NCI-H128 (cell line): Measurements from ENCODE around the gene CINP.

Source experiments
- DNase-seq: peaks from one replicate; lab custom pipeline; 2025; ENCODE audit not compliant: unreplicated experiment; lab: John Stamatoyannopoulos, UW

CINP gene

DNA sequence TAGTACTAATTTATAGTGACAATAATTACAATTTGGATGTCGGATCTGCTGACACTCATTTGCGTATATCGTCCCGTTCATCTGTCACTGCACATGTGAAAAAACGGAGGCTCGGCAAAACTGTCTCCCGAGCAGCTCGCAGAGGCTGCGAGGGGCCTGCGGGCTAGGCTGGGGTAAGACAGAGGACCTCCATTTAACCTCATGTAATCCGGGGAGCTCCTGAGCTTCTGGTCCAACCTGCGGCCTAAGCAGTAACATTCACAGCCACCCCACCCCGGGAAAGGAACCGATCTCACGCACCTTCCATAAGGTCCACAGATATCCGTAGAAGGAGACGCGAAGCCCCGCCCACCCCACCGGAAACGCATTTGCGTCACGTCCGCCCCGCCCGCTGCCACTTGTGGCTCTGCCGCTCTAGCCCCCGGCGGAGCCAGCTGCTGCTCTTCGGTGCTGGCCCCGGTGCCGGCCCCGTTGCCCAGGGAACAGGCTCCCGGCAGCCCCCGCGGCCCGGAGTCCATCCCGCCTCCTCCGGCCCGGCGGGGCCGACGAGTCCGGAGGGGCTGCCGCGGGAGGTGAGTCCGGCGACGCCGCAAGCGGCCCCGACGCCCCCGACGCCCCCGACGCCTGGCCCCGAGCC lies at the start of gene CINP, which contains the start of gene TECPR2:
TSS of gene CINP (minus strand) at position 346 of the 637 bp plus-strand sequence. CDS start at position 307, 39 bp downstream.
TSS of gene TECPR2 (plus strand) at position 397 of the 637 bp plus-strand sequence. CDS start 13,781 bp downstream, outside the sequence.
- peak; percentile 94 for DNase-seq

DNA sequence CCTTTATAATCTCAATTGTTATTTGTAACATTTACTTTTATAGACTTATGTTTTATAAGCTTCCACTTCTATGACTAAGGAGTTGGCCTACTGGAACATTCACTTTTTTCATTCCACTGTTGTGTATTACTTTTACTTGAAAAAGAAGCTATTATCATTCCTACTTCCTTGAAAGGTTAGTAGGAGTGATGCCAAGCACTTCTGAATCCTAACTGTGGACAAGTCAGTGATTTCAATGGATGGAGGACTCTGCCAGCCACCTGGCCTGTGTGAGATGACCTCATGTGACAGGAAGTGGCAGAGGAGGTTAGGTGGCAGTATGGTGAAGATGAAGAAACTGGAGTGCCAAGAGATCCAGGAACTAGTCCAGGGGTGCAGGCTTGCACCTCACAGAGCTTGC lies 46.0 kb upstream of the CINP start:
- no peak for DNase-seq

DNA sequence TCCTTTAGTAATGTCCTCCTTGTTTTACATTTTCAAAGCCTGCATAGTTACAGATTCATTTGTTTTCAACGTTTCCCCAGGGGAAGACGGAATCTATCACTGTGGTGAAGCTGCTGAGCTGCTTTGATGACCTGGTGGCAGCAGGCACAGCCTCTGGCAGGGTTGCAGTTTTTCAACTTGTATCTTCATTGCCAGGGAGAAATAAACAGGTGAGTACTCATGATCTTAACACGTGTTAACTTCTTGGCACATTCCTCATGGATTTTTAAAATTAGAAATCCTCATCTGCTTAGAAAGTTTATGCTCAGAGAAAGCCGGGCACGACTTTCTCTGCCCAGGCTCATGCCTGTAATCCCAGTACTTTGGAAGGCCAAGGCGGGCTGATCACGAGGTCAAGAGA lies 44.6 kb upstream of the CINP start:
- DNase-seq: no peak

DNA sequence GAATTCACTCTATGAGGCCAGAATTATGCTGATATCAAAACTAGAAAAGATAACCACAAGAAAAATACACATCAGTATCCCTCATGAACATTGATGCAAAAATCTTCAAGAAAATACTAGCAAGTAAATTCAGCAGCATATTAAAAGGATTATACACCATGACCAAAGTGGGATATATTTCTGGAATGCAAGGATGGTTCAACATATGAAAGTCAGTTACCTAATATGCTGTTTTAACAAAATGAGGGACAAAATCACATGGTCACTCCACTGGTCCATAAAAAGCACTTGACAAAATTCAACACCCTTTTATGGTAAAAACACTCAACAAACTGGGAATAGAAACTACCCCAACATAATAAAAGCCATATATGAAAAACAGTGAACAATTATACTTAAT lies 40.3 kb upstream of the CINP start:
- DNase-seq: no peak

DNA sequence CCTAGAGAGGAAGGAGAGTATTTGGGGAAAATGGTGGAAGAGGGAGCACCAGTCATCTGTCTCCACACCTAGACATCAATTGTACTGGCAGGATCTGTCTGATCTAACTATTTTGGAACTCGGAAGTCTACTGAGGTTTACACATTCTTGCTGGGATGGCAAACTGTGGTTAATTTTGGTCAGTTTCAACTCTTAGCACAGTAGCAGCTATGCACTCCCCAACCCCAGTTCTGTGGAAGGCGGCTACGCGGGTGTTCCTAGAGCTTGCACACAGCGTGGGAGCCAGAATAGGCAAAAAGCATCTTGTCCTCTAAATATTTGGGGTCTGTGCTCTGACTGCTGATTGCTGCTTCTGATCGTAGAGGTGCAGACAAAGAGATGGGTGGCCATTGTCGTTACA lies 33.8 kb upstream of the CINP start:
- DNase-seq: no peak

DNA sequence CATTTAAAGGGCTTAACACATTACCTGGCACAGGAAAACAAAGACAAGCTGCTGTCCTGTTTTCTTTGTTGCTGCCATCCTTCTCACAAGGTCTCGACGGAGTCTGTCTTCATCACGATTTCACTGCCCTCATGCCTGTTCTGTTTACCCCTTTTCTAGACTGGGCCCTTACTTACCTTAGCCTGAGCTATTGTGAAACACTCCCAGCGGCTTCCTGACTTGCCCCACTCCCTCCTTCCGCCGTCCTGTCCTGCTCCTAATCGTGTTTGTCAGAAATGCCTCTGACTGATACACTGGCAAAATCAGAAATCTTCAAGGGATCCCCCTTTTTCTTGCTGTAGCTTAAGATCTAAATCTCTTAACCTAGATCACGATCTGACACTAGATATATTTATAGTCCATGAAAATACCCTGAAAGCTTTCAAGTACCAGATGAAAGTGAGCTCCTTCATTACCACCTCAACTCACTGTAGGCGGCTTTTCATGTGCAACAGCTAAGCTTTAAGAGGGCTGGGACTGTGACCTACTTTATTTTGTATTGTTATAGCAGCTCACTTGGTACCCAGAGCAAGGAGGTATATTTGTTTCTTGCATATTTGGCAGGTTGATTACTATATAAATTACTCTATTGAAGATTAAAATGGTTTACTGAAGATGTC lies 32.2 kb upstream of the CINP start:
- DNase-seq: no peak

DNA sequence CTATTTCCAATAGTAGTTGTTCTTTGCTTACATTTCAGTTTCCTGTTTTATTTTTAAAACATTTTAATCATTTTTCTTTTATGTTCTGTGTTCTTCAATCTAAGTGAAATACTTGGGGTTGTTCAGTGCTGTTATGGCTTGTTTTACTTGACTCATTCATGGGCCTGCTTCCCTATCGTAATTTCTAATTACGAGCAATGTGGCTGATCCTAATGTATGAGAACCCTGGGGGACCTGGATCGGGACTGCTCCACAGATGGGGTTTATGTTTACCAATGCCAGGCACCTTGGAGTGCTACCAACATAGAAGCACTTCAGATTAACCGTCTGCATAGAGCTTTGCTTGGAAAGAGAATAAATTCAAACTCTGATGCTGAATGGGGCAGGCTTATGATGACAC lies 29.8 kb upstream of the CINP start:
- no peak for DNase-seq

DNA sequence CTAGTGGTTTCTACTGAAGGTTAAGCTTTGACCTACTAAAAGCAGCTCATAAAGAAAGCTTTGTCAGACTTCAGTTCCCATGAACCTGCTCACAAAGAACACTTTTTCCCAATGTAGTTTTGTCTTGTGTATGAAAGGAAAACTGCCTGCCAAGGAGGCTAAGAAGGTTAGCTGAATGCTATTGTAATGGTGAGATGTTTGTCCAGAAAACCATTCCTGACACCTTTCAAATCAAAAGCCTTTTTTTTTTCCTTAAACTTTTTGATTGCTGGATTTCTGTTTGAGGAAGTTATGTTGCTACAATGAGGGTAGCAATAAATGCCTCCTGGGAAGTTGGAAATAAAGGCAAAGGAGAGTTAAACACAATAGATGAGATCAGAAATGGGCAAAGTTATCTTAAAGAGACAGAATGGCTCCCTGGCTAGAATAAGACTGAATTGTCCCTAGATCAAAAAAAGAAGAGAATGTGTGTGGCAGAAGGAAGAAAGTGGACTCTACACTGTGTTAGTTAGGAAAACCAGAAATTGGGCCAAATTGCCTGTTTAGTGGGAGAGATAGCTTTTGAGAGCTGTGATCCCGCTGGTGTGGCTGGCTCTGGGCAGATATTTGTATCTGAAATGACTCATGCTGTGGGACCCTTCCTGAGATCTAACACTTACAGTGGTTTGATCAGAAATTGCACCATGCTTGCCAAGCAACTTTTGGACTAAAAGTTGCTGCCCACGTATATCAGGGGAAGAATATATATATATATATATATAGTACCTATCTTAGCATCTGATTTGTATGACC lies 27.6 kb upstream of the CINP start:
- DNase-seq: no peak

DNA sequence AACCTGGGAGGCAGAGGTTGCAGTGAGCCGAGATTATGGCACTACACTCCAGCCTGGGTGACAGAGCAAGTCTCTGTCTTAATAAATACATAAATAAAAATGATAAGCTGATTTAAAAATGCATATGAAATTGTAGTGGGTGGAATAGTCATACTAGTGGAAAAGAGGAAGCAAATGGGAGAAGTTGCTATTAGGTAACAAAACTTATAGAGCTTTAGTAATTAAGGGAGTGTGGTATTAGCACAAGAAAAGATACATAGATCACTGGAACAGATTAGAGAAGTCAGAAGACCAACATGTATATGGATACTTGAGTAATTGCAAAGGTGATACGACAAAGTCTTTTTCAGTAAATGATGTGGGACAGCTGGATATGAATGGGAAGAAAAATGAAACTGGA lies 26.6 kb upstream of the CINP start:
- DNase-seq: no peak

DNA sequence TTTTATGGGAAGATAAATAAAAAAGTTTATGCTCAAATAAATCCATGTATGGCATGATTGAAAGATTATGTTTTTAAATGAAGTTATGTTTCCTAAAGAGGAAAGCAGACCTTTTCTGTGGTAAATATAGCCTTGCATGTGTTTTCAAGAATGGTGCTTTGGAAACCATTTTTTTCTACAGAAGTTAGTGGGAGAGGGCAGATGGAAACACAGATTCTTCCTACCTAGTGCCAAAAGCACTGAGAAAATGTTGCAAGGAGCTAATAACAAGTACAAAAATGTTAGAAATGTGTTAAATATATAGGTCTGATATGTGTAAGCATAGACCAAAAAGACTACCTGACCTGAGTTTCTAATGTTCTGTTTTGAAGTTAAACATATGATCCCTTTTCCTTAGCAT lies 24.4 kb upstream of the CINP start:
- DNase-seq: no peak

DNA sequence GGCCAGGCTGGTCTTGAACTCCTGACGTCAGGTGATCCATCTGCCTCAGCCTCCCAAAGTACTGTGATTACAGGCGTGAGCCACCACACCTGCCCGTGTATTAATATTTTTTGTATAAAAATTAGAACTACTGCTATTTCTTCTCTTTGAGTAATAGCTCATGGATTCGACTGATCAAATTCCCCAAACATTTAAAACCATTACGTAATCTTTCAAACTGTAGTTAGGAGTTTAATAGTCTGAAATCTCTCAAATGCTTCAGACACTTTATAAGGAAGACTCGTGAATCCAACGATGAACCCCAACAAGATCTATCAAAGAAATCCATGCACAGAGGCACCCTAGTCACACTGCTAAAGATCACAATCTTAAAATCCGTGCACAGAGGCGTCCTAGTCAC lies 16.1 kb upstream of the CINP start:
- no peak for DNase-seq

DNA sequence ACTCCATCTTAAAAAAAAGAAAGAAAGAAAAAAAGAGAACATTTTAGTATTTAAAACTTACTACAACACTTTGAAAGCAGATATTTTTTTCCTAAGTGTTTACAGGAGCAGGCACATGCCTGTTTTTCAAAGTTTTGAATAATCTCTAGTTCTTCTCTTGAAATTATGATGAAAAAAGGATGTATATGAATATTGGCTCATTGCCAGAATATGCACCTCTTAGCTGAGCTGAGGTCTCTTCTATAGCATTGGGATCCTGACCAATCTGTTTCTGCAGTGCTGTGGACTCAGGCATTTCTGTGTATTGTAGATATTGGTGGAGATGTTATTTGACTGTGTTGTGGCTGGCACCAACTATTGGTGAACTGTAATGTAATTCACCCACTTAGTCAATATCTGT lies 15.0 kb upstream of the CINP start:
- no peak for DNase-seq

DNA sequence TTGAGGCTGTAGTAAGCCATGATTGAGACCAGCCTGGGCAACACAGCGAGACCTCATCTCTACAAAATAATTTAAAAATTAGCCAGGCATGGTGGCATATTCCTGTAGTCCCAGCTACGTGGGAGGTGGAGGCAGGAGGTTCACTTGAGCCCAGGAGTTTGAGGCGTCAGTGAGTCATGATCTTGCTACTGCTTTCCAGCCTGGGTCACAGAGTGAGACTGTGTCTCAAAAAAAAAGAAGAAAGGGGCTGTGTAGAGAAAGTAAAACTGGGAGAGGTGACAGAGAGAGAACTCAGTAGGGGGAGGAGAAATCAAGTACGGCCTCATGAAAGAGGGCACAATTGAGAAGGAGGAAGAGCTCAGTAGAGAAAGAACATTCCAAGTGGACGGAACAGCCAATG lies 12.4 kb upstream of the CINP start:
- no peak for DNase-seq

DNA sequence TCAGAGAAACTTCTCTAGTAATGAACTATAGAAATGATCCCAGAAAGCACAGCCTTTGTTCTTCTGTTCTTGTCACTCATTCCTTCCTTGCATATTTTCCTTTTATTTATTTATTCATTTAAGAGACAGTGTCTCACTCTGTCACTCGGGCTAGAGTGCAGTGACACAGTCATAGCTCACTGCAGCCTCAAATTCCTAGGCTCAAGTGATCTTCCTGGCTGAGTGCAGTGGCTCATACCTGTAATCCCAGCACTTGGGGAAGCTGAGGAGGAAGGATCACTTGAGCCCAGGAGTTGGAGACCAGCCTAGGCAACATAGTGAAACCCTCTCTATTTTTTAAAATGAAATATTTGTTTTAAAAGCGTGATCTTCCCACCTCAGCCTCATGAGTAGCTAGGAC lies 11.6 kb upstream of the CINP start:
- DNase-seq: no peak

DNA sequence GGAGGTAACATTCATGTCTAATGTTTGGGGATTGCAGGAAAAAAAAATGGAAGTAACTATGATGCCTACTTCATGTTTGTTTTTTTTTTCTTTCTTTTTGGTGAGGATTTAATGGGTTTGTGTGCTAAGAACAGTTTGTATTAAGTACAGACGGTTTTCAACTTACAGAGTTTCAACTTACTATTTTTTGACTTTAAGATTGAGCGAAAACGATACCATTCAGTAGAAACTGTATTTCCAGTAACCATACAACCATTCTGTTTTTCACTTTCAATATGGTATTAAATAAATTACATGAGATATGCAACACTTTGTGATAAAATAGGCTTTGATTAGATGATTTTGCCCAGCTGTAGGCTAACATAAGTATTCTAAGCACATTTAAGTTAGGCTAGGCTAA lies 10.4 kb upstream of the CINP start:
- no peak for DNase-seq

DNA sequence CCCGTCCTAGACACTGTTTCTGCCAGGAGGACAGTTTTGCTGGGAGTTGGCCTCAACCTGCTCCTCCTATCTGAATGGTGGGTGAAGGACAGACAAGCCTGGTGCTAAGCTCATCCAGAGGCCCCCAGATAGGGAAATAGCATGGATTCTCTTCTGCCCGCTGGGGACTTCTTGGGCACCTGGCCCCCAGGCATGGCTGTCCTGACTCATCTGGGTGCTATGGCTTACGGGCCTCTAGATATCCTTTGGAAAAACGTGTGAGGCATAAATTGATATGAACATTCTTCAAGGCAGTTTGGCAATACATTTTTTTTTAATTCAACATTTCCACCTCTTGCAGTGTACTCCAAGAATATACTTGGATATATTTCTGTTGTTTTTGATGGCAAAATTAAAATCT lies 8.7 kb upstream of the CINP start:
- no peak for DNase-seq

DNA sequence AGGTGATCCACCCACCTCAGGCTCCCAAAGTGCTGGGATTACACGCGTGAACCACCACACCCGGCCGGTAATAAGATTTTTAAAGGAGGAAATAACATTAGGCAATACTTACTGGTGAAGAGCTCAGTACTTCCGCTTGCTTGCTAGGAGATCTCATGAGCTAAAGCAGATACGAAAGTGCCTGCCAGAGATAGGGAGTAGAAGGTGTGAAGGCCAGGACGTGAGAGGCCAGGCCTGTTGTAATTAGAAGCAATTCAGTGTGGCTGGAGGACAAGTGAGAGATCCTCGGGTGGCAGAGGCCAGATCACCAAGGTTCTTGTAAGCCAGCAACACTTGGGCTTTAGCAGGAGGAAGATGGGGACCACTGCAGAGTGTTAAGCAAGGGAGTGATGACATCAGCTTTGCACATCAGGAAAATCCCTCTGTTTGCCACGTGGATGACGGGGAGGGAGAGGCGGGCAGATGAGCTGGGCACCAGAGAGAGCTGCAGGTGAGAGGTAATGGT lies 7.7 kb upstream of the CINP start:
- DNase-seq: no peak

DNA sequence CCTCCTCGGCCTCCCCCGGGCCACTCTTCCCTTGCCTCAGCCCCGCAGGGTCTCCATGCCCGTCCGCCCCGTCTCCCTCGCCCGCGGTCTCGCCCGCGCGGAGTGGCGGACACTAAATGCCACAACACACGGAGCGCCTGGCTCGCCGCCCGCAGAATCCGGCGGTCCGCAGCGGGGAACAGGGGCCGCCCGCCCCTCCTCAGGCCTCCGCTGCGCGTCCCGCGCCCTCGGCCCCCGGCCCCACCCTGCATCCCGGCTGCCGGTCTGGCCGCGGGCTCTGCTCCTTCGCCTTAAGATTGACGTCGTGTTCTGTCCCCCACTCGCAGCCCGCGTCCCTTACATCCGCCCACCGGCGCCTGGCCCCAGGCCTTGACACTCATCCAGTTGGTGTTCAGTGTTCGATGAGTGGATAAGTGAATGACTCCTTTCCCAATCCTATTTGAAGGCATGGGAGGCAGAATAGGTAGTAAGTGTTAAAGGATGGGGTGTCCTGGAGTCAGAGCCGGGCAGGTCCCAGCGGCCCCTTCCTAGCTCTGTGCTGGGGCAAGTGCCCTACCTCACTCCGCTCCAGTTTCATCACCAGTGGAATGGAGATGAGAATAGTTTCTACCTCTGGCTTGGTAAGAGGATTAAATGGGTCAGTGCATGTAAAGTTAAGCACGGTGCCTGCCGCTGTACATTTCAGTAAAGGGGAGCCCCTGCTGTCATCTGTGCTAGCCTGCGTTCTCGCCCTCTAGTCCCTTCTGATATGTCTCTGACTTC lies 673 bp upstream of the CINP start:
- no peak for DNase-seq

DNA sequence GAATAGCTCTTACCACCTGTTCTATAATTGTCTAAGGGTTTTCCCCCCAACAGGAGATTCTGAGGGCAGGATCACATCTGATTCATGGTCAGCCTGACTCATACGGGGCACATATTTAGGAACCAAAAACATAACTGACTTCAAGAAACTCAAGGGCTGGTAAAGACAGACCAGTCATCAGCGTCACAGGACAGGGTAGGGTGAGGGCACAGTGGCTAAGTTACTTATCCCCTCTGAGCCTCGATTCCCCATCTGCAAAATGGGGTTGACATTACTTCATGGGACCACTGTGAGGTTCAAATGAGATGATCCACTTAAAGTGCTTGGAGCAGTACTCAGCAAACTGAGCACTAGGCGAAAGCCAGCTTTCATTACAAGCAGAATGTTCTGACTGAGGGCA lies 606 bp downstream of the CINP start:
- DNase-seq: no peak

DNA sequence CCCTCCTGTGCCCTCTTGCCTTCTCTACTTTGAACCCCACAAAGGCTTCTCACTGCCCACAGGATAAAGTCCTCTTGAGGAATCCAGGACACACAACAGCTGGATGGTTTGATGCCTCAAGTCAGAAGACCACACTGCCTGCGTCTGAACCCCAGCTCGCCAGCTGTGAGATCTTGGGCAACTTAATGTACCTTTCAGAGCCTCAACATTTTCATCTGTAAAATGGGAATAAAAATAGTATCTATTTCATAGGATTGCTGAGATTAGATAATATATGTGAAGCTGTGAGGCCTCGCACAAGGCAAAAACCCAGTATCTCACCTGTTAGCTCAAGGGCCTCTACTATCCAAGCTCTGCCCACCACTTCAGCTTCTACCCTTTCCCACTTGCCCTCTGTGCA lies 2.3 kb downstream of the CINP start:
- DNase-seq: no peak

DNA sequence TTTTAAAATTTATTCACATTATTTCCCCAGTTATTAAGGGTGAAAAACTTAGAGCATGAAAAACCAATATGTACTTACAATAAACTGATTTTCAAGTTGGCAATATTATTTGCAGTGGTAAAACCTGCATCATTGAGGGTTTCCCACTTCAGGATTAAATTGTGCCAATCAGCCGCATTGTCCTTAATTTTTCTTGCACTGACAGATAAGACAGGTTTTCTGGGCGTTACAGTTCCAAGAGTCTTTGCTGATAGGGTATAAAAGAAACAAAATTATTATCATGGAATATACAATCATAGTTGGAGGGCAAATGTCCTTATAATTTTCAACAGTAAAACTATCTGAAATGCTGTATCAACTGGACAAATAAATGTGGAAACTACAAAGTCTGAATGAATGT lies 3.3 kb downstream of the CINP start:
- DNase-seq: no peak
